ENCODE measurements around the gene TSPAN3.

- TF ChIP-seq POLR2A (IDR thresholded peaks at IDR 0.05) (no peak), CTCF (IDR thresholded peaks at IDR 0.05) (no peak)
These were observed 13.2 kb downstream of the TSPAN3 start for GRCh38 chr15:77057685-77058084.
